GM19452 (cell line): ENCODE data around the gene DCP1A.
"Not testable (repeated sequence)": the region's sequence is repeated elsewhere in the genome, so short reads cannot be mapped to it uniquely, and the experiment has no call there.

Experiments
- ATAC-seq: cut with Tn5 transposase; IDR thresholded peaks from one replicate; pipeline ENCODE4 v1.9.1; 2021; ENCODE audit not compliant: unreplicated experiment

DCP1A gene

DNA sequence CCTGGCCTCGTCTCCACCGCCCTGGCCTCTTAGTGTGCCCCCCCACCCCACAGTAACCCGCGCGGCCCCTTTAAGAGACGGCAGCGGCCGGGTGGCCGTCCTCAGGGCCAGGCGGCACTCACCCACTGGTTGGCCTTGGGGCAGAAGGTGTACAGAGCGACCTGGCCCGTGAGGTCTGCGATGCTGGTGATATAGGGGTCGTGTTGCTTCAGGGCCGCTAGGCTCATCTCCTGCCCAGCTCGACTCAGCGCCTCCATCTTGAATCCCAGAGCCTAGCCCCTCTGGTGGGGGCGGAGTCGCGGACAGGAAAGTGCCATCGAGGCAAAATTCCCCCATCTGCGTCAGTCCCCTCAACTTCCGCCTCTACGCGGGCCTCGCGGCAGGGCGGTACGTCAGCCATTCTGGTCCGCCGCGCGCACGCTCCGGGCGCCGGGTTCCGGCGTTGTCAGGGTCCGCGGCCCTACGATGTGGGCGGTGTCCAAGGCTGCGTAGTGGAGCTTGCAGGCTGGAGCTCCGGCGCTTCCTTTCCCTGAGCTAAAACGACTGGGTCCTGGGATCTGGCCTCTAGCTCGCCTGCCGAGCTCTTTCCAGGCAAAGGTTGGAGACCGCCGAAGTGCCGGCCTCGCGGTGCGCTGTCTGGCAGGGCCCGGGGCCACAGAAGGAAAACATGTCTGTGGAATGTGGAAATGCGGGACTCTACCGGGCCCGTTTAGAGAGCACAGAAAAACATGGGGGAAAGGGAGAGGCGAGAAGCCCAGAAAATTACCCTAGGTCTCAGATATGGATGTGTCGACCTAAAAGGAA is at the start of gene DCP1A:
Gene DCP1A, minus strand, starts transcription at position 283 of the 804 bp plus-strand sequence. Its CDS starts 26 bp downstream, at position 257.
- ATAC-seq = peak; percentile 96

DNA sequence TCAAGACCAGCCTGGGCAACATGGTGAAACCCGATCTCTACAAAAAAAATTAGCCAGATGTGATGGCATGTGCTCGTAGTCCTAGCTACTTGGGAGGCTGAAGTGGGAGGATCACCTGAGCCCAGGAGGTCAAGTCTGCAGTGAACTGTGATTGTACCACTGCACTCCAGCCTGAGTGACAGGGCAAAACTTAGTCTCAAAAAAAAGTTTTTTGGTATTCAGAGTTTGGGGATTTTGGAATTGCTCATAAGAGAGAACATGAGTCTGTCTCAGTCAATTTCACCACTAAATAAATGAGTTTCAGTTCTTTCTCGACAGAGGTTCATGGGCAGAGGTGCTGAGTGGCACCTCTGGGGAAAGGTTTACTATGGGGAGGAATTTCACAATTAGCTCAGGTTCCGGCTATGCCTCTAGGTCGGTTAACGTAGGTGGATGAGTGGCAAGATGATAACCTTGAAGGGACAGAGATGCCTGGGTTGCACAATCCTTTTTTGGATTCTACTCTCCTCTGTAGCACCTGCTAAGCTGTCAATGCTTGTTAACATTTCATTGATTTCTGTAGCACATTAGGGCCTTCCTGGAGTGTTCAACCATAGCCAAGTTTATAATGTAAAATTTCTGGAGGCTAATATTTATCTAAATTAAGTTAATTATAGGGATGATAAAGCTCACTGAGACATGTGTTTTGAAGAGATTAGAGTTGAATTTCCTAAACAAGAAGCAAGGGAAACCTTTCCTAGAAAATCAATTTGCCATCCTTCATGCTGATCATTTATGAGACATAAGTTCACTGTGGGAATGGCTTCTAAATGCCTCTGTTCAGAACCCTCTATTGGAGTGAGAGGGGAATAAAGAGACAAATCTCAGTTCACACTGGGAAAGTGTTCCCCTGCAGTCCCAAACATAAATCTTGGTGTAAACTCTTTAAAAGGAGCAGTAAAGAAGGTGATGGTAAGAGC is 37.4 kb upstream of the DCP1A start:
- no peak for ATAC-seq

DNA sequence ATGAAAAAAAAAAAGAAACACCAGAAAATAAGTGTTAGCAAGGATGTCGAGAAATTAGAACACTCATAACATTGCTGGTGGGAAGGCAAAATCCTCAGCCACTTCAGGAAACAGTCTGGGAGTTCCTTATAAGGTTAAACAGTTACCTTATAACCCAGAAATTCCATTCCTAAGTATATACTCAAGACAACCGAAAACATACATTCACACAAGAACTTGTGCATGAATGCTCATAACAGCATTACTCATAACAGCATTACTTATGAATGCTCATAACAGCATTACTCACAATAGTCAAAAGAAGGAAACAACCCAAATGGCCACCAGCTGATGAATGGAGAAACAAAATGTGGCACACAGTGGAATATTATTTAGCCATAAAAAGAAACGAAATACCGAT is 34.8 kb upstream of the DCP1A start:
- ATAC-seq = no peak

DNA sequence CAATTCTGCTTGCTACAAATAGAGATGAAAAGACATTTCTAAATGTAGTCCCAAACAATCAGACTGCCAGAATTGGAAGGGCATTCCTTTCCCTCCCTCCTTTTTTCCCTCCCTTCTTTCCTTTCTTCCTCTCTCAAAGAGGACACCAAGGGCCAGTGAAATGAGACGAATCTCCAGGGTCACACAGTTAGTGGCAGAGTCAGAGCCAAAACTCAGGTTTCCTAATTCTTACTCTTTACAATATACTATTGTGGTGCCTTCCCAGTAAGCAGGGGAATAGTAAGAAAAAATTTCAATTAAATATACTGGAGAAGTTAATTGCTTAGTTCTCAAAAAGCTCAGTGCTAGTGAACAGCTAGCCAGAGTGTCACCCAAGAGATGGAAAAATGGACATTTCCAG is 33.0 kb upstream of the DCP1A start:
- ATAC-seq = no peak

DNA sequence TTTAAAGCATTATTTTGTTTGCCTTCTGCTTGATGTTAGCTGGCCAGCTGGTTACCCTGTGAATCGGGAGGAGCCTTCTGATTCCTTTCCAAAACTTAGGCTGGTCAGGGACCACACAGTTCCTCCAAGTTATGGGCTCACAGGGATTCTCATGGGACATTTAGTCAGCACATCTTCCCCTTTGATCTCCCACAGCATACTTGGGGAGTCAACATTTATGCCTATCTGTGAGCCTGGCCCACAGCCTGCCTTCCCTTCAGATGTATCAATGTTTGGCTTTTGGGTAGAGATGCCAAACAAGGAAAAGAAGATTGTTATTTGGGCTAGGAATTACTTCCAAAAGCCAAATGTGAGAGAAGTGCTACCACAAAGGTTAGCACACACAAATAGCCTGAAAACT is 32.6 kb upstream of the DCP1A start:
- ATAC-seq = no peak

DNA sequence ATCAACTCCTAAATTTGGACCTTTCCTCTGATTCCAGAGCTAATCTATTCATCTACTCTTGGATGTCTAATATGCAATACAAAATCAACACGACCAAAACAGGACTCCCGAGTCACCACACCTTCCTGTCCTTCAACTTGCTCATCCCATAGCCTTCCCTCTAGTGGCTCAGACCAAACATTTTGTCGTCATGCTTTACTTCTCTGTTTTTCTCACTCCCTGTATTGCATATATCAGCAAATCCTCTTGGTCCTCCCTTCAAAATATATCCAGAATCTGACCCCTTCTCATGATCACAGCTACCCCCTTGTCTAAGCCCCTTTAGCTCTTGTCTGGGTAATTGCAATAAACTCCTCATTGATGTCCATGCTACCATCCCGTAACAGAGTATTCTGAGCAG is 30.5 kb upstream of the DCP1A start:
- ATAC-seq = no peak

DNA sequence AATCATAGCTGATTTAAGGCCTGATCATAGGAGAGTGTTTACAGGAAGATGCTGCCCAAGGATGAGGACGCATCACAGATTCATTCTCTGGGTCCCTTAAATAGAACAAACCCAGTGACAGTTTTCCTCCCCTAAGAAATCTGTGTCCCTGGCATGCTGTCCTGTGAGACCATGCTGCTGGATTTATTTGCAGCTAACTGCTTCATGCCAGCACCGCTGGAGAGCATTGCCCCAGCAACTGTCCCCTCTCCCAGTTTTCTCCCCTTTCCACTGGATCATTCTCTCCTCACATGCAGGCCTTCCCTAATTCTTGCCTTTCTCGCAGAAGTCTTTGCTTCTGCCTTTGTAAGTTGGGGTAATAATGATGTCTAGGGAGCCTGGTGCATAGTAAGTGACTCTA is 29.3 kb upstream of the DCP1A start:
- ATAC-seq = no peak

DNA sequence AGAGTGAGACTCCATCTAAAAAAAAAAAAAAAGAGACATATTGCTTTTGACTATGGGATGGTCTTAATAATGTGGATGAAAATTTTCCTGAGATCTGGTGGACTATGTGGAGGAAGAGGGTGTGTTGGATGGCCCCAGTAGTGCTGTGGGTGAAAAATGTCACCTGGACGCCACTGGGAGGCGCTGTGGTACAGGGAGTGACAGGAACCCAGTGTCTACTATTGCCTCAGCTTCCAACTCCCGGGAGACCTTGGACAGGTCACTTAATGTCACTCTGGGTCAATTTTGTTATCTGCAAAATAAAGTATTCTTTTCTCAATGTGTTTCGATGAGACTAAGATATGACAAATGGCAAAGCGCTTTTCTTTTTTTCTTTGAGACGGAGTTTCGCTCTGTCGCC is 27.7 kb upstream of the DCP1A start:
- peak; percentile 56 for ATAC-seq

DNA sequence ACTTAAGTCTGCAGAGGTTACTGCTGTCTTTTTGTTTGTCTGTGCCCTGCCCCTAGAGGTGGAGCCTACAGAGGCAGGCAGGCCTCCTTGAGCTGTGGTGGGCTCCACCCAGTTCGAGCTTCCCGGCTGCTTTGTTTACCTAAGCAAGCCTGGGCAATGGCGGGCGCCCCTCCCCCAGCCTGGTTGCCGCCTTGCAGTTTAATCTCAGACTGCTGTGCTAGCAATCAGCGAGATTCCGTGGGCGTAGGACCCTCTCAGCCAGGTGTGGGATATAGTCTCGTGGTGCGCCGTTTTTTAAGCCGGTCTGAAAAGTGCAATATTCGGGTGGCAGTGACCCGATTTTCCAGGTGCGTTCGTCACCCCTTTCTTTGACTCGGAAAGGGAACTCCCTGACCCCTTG is 23.4 kb upstream of the DCP1A start:
- ATAC-seq = not testable (repeated sequence)

DNA sequence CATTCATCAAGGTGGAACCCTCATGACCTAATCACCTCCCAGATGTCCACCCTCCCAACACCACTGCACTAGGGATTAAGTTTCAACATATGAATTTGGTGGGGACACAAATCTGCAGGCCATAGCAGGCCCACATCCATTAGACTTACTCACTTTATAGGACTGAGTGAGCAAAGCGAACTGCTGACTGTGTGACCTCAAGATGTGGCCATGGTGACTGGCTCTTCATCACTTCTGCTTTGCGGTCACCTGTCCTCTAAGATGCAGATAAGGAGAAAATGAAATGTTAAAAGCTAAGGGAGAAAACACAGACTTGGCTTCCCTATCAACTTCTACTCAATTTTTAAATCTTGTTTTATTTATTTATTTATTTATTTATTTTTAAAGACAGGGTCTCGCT is 14.5 kb upstream of the DCP1A start:
- ATAC-seq = no peak

DNA sequence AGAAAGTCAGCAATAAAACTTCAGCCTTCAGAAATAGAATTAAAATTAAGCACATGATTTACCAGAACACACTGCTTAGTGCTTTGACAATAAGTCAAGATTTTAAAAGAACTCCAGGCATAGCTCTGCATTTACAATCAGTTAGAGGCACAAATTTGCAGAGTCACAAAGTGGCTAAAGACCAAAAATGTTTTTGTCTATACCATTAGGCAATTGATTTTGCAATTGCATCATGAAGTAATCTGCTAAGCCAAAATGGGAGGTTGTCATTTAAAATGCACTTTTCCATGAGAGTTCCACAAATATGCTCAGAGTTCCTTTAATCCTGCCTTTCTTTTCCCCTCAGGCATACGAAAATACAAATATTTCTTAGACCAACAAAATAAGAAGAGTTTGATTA is 10.1 kb upstream of the DCP1A start:
- no peak for ATAC-seq

DNA sequence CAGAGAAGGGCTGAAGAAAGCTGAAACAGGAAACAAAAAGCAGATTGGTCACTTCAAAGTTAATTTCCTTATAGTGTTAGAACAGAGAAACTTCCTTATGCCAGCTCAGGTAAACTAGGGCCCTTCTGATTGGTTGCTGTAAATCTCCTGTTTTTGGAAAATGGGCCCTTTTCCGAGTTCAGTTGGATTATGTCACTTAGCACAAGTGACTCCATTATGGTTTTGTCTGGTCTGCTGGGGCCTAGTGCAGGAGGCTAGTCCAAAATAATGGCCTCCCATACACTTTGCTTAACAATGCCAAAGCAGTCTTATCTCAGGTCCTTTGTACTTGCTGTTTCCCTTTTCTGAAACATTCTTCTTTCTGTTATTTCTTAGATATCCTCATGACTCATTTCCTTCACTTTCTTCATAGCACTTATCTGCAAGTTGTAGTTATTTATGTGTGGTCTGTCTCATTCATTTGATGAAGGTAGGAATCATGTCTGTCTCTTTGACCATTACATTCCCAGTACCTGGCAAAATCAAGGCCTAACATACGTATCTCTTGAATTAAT is 7.7 kb upstream of the DCP1A start:
- ATAC-seq = no peak

DNA sequence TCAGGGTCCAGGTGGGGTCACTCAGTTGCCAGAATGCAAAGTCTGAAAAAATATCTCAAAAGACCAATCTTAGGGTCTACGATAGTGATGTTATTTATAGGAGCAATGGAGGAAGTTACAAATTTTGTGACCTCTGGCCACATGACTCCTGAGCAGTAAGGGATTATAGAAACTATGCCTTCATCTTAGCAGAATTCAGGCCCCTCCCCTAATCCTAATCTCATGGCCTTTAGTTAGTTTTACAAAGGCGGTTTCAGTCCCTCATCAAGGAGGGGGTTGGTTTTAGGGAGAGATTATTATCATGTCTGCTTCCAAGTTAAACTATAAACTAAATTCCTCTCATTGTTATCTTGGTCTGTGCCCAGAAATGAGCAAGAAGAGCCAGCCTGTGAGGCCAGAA is 5.9 kb upstream of the DCP1A start:
- ATAC-seq = no peak

DNA sequence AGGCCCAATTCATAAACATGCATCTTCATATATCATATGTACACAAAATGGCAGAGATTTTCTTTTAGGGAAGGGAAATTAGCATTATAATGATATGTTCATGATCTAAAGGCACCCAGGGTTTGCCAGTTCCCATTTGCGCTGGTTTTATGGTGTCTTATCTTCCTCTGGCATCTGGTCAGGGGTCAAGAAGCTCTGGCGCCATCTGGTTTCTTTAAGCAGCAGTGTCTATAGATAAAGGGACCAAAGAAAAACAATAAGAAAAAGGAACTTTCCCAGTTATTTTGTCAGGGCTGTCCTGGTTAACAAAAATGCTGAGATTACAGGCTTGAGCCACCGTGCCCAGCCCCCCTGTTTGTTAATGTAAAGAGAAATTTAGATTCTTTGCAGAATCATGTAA is 3.3 kb upstream of the DCP1A start:
- ATAC-seq = no peak

DNA sequence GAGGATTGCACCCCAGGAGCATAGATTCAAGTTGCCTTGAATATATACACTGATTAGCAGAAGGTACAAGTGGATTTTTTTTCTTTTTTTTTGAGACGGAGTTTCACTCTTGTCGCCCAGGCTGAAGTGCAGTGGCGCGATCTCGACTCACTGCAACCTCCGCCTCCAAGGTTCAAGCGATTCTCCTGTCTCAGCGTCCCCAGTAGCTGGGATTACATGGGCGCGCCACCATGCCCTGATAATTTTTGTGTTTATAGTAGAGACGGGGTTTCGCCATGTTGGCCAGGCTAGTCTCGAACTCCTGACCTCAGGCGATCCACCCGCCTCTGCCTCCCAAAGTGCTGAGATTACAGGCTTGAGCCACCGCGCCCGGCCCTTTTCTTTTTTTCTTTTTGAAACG is 775 bp upstream of the DCP1A start:
- not testable (repeated sequence) for ATAC-seq

DNA sequence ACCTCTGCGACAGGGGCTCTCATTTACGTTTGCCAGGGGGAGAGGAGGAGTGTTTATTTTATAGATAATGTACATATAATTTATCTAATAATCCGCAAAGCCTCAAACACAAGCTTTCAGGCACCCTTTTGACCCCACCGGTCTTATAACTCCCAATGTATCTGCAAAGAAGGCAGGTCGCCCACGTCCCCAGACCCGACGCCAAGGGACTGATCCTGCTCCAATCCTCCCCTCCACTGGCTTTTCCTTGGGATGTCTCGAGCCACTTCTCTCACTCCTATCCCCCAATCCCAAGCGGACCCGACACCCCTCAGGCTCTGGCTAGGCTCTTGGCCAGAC is 452 bp downstream of the DCP1A start:
- ATAC-seq = no peak

DNA sequence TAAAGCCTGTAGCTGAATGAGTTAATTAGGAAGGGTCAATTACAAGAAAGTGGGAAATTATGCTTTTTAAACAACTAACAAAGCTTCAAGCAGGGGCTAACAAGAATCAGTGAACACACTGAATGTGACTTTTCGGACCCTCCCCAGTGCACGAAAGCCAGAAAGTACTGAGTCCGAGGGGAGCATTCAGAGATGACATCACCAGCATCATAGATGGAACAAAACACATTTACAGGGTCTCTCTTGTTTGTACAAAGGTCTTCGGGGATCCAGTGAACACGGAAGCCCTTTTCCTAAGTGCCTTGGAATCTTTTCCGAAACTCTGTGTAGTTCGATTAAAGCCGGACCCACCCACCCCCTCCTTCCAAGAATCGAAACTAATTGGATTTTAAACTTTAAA is 829 bp downstream of the DCP1A start:
- no peak for ATAC-seq

DNA sequence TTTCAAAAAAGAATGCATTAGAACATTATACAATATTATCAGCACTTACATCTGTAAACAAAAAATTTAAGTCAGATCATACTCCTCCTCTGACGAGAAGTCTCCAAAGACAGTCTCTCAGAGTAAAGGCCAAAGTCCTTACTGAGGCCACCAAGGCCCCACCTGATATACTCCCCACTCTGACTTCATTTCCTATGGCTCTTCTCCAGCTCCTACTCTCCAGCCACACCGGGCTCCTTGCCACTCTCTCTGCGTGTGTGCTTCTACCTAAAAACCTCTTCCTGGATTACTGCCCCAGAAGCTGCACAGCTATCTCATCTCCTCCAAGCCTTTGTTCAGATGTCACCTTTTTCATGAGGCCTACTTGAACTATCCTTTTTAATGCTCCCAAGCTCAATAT is 5.0 kb downstream of the DCP1A start:
- ATAC-seq = no peak

DNA sequence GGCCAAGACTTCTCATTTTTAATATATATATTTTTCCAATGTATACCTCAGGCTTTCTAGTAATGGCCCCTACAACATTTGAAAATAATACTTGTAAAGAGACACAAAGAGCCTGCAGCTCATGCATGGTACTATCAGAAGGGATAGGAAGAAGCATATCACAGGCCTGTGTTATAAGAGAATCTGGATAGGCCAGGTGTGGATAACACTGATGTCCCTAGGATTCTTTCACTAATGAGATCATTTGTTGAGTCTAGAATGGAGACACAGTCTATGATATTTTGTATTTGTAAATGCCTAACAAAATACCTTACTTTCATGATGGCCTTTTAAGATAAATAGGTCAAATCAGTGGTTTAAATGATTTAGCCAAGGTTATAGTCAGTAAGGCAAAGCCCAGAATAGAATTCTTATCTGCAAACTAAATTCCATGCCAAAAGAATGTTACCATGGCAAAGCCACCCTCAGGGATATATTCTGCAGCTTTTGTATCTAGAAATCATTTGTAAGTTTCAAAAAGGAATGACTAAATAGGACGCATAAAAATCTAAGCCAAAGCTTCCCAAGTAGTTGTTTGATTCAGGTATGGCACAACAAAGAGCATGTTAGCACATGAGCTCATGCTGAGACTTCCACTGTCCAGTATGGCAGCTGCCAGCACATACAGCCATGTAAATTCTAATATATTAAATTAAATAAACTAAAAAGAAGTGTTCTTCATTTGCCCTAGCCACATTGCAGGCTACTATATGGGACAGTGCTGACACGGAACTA is 10.0 kb downstream of the DCP1A start:
- ATAC-seq = no peak

DNA sequence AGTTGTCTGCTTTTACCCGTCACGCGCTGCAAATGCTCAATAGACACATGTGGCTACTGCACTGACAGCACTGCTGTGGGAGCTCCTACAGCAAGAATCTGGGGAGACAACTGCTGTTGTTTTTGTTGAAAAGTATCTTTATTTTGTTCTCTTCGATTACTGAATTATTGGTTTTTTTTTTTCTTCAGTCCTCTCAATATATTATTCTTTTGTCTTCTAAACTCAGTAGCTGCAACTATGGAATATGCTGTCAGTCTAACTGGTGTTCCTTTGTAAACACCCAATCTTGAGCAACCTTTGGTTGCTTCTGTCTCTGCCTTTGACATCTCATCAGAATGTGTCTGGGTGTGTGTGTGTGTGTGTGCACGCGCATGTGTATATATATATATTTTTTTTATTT is 12.6 kb downstream of the DCP1A start:
- ATAC-seq = no peak

DNA sequence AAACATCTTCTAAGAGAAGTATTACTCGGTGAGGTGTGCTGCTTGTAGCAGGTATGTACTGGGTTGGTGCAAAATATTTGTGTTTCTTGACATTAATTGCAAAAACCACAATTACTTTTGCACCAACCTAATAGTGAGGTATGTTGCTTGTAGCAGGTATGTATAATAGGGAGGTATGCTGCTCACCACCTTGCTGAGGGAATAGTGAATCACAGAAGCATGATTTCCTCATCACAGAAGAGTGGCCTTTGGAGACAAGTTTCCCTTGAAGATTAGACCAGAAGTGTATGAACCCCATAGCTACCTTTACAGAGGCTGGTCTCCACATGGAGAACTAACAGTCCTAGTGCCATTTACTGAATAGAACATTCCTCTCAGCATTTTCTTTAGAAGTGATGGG is 15.5 kb downstream of the DCP1A start:
- no peak for ATAC-seq
